K562 (cell line): ENCODE results near the gene KCNJ11. TPM values are rescaled to one million over a fixed set of nuclear protein-coding genes. Genes with fewer than 3 reads are reported as not detected.
A peak's percentile ranks its signal among the peaks of the same experiment; 100 is the strongest.

Source experiments
- ARID2 ChIP-seq: fragments of 450-650 bp; IDR thresholded peaks from 2 replicates; pipeline ENCODE4 v1.6.1; 2017; ENCODE audit warnings: antibody characterized with exemption, mild to moderate bottlenecking
- CBFB ChIP-seq: sonication (generic); formaldehyde crosslinking; IDR thresholded peaks from 2 replicates; pipeline ENCODE4 v1.4.0; 2020; ENCODE audit warnings: mild to moderate bottlenecking, missing genetic modification reagents
- CBX1 ChIP-seq: sonication (generic); IDR thresholded peaks from 2 replicates; pipeline ENCODE4 v1.6.1; 2016; ENCODE audit warnings: antibody characterized with exemption, low read depth, mild to moderate bottlenecking
- CEBPB ChIP-seq: fragments of 450-650 bp; IDR thresholded peaks from 2 replicates; pipeline ENCODE4 v1.6.1; 2016; ENCODE audit warnings: missing genetic modification characterization, missing compliant biosample characterization
- CHD2 ChIP-seq: IDR thresholded peaks from 2 replicates; pipeline ENCODE4 v1.6.1; 2011; ENCODE audit warnings: low read depth, low read length
- CTCFL ChIP-seq: IDR thresholded peaks from 2 replicates; pipeline ENCODE4 v1.6.1; 2011; ENCODE audit warnings: borderline replicate concordance, low read depth, mild to moderate bottlenecking, moderate library complexity, low read length; ENCODE audit not compliant: insufficient read depth, poor library complexity, severe bottlenecking
- RAD21 ChIP-seq, 2 experiments: fragments of 250-450 bp in 1 of 2; fragments of 450-650 bp in 1 of 2; sonication (Bioruptor Pico) in 1 of 2; formaldehyde crosslinking in 1 of 2; IDR thresholded peaks in 1 of 2; conservative IDR thresholded peaks in 1 of 2; 2 replicates each; pipeline versions ENCODE4 v1.4.0 to v1.8.0; 2020 to 2022; ENCODE audit warnings: mild to moderate bottlenecking in 2 of 2, moderate library complexity in 1 of 2
- REST ChIP-seq, 2 experiments: fragments of 450-650 bp; formaldehyde crosslinking in 1 of 2; IDR thresholded peaks; 2 replicates each; pipeline versions ENCODE4 v1.4.0 to v1.6.1; 2014 to 2020; ENCODE audit warnings: mild to moderate bottlenecking in 2 of 2, borderline replicate concordance in 1 of 2, low read depth in 1 of 2
- SMC3 ChIP-seq: conservative IDR thresholded peaks from 2 replicates; pipeline ENCODE4 v1.6.1; 2011; ENCODE audit warnings: low read depth, low read length, improper control_type of control experiment; ENCODE audit not compliant: insufficient read depth
- XRCC5 ChIP-seq: fragments of 200-400 bp; formaldehyde crosslinking; IDR thresholded peaks from 2 replicates; pipeline ENCODE4 v1.6.1; 2017; ENCODE audit warnings: low read depth, mild to moderate bottlenecking, low read length
- ZNF12 ChIP-seq: sonication (generic); formaldehyde crosslinking; IDR thresholded peaks from 2 replicates; pipeline ENCODE4 v1.4.0; 2020; ENCODE audit warnings: mild to moderate bottlenecking, missing genetic modification reagents
- ZNF280A ChIP-seq: fragments of 450-650 bp; IDR thresholded peaks from 2 replicates; pipeline ENCODE4 v1.6.1; 2018; ENCODE audit warnings: mild to moderate bottlenecking, low read depth; ENCODE audit not compliant: partially characterized antibody
- polyA plus RNA-seq, 8 experiments: library from polyadenylated mRNA; depleted of rRNA in 4 of 8; stranded (reverse) in 5 of 8; unstranded in 3 of 8; fragments of >200 nt; fragmentation: Nextera tagmentation in 2 of 8; fragmentation: Illumina TruSeq in 1 of 8; extraction: Ambion mirVana in 2 of 8; extraction: Trizol in 1 of 8; gene quantifications; 2 replicates each; pipeline versions ENCODE4 v1.2.1 to v1.2.3, GENCODE V29; 2011 to 2014; ENCODE audit warnings: inconsistent platforms in 1 of 8, missing spikeins in 1 of 8
- total RNA-seq, 7 experiments: library from RNA; depleted of rRNA in 6 of 7; stranded (reverse); fragments of >200 nt in 6 of 7; fragmentation: Illumina TruSeq in 2 of 7; extraction: Trizol in 2 of 7; gene quantifications; 2 replicates each; pipeline versions ENCODE4 v1.2.1 to v1.2.3, GENCODE V29; 2011 to 2021; ENCODE audit warnings: low replicate concordance in 1 of 7

The KCNJ11 gene
- total and polyA plus RNA-seq, 9 of the 15 experiments (the other 6 are each of a cell fraction or from before 2014, with no cell fraction given), result 0.54 to 3.7 (median 0.86) TPM; not detected in 2

GRCh38 chr11:17384002-17384511 lies 4.4 kb downstream of the KCNJ11 start (continued):
- TF ChIP-seq SMC3 (peak; percentile 83), RAD21 (CRISPR knock-in tag; conservative IDR thresholded peaks at IDR 0.05 in 1 of 2, IDR thresholded peaks at IDR 0.05 in 1 of 2) (peak; percentile 85 to 89), XRCC5 (peak; percentile 87; the same call in 1 of the 2 replicates), ZNF12 (CRISPR knock-in tag) (0 out of 2 replicates have a peak, but pooled peaks have one; percentile 33), CBX1 (no peak), ZNF280A (no peak), CBFB (CRISPR knock-in tag) (peak; percentile 53; the same call in 1 of the 2 replicates), CHD2 (no peak), ARID2 (peak; percentile 62; the same call in 1 of the 2 replicates), CTCFL (peak; percentile 73), REST (IDR thresholded peaks at IDR 0.05; ENCODE audit: borderline replicate concordance) (peak; percentile 83), REST (CRISPR knock-in tag; IDR thresholded peaks at IDR 0.05; ENCODE audit: low read depth) (no peak), CEBPB (tag) (no peak)
